ENCODE data around the gene MOSPD3.
A peak's percentile ranks its signal among the peaks of the same experiment; 100 is the strongest.

The MOSPD3 gene

DNA sequence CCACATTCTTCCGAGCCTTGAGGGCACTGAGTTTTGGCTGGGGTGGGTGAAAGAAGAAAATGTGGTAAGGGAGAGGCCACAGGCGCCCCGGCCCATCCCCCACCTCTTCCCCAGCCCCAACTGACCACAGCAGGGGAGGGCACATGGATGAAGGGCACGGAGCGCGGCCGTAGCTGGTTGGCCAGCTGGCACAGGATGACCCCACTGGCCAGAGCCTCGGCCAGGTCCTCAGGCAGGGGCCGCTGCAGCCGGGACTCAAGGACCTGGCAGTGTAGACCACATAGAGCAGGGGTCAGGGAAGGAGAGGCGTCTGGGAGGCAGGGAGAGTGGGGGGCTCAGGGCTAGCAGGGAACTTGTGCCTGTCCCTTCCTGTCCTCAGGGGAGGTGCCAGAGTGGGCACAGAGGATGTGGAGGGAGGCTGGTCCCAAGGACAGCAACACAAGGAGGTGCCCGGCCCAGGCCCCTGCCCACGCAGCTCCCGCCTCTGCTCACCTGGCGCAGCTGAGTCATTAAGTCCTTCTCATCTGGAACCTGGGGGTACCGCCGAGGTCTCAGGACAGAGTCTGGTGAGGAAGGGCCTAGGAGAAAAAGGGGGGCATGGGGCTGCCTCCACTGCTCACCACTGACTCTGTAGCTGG is 36.5 kb upstream of the MOSPD3 start:
- DNase-seq: no peak

DNA sequence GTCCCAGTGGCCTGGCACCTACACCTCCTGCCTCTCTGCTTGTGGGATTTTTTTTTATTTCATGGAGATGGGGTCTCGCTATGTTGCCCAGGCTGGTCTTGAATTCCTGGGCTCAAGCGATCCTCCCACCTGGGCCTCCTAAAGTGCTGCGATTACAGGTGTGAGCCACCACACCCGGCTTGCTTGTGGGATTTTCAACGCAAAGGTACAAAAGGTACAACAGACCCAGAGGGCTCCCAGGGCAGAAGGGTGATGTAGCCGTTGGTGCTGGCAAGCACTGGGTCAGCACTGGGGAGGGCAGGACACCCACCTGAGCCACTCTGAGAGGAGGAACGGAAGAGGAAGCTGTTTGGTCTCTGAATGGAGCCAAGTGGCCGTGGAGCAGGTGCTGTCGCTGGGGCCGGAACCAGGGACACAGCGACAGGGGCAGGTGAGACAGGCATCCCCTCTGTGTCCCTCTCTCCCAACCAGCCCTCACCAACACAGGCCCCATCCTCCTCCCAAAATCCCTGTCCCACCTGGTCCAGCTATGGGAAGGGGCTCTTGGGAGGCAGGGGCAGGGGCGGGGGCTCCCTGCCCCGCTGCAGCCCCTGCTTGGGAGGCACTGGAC is 35.9 kb upstream of the MOSPD3 start:
- no peak for DNase-seq

- no peak for DNase-seq
Measured at GRCh38 chr7:100577103-100577502, 35.2 kb upstream of the MOSPD3 start.

DNA sequence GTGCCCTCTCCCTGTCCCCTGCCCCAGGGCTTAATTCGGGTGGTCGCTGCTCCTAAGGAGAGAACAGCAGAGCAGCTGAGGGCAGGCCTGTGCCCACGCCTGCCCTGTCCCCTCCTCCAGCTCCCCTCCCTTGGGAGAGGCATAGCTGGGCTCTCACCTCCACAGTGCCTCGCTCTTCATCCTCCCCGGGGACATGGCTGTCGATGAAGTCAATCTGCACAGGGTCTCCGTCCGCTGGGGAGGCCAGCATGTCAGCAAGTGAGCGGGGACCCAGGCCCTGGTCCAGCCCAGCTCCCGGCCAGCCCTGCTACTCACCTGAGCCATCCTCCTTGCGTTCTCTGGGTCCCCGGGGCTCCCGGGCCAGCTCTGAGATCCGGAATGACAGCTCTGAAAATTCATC is 34.8 kb upstream of the MOSPD3 start:
- DNase-seq: no peak

- no peak for DNase-seq
Measured at GRCh38 chr7:100578246-100579183, 33.8 kb upstream of the MOSPD3 start.

DNA sequence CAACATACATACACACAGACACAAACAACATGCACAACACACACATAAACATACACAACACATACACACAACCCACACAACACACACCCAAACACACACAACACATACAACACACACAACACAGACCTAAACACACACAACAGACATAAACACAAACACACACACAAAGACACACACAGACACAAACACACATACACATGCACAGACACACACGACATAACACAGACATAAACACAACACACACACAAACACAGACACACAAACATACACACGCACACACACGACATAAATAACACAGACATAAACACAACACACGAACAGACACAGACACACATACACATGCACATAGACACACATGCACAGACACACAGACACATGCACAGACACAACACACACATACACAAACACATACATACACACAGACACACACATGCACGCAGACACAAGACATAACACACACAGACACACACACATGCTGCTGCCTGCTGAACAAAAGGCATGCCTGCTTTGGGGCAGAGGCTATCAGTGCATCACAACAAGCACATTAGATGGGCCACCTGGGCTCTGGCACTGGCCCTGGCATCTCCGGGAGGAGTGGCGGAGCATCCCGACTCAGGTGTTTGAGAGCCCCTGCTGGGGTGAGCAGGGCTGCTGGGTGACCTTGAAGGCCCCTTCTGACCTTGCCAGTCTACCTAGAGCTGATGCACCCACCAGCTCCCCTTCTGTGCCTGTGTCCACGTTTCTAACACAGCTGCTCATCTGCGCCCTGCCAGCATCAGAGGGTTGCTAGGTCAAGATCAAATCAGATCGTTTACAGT is 31.7 kb upstream of the MOSPD3 start:
- no peak for DNase-seq

DNA sequence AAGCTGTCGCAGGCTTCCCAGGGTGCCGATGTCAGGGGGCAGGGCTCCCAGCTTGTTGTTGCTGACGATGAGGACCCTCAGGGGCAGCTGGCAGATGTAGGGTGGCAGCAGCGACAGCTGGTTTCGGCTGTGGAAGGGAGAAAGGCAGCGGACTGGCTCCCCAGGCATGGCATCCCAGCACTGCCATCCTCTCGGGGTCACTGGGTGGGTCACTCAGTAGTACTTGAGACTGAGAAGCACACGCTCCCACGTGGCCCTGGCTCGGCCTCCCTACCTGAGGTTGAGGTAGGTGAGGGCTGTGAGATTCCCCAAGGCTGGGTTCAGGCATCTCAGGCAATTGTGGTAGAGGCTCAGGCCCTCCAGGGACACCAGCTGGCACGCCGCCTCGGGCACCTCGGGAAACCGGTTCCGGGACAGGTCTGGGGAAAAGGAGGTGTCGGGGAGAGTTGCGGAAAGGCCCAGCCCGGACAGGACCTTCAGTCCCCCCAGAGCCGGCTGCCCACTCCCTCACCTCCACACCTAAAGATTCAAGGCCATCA is 30.2 kb upstream of the MOSPD3 start:
- no peak for DNase-seq

GRCh38 chr7:100582650-100583049 is 29.7 kb upstream of the MOSPD3 start:
- no peak for DNase-seq

DNA sequence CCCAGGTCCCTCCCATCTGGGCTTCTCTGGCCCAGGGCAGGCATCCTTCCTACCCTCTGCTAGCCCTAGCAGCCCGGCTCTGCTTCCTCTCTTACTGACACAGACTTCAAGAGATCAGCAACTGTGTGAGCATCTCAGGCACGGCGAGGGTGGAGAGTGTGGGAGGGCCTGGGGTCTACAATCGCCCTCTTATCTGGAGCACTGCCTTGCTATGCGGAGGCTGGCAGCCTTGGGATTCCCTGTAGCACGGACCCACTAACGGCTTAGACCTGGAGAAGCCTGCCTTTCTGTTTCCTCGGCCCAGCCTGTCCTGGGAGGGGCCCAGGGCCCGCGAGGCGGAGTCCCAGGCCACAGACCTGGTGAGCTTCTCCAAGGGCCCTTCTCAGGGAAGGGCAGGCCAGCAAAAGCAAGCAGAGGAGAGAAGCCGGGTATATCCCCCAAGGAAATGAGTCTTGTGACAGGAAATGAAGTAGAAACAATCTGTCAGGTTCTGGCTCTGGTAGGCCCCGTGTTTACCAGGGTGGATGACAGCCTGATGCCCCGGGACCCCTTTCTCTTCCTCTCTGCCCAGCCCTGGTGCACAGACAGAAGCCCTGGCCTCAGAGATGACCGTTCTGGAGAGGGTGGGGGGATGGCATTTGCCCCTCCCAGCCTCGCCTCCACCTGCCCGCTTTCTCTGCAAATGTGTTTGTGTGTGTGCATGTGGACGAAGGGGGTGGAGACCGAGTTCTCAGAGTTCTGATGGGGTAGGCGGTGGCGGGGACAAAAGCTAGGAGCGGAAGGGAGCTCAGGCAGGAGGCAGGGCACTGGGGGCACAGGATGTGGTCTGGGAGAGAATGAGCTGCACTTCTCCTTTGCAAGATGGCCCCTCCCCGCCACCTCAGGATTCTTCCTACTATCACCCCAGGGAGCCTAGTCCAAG is 28.9 kb upstream of the MOSPD3 start:
- DNase-seq: no peak

- no peak for DNase-seq
Measured at GRCh38 chr7:100584054-100584682, 28.2 kb upstream of the MOSPD3 start.

DNA sequence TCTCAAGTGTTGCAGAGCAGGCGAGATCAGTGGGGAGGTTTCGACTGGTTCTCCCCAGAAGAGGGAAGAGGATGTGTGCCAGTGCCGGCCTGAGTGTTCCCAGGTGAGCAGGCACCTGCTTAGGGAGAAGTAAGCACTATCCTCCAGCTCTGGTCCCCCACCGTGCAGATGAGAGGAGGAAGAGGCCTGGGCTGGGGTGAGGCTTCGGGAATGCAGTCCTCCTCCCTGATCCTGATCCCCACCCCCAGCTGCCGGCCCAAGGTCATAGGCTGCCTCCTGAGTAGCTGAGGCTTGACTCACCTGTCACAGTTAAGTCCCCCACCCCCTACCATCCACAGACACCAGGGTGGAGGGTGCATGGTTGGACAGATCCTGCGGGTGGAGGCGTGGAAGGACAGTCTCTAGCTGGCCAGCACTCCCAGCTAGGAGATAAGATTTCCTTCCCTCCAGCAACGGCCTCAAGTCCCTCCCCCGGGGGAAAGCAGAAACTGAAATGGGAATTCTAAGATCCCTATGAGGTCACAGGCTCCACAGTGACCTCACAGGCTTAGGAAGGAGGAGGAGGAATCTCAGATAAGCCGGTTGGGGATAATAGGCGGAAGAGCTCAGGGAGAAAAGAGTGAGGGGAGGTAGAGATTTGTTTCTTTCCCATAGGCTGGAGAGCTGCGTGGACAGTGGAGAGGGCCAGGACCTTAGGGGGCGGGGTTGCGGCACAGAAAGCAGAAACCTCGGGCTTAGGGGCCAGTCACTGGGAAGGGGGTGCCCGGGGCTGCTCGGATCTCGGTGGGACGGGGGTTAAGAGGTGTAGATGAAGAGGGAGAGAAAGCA is 27.4 kb upstream of the MOSPD3 start:
- DNase-seq: no peak

GRCh38 chr7:100585511-100586265 is 26.7 kb upstream of the MOSPD3 start, which contains the start of gene LRCH4:
TSS of gene LRCH4 (minus strand) at chr7:100586129. CDS start at chr7:100586100, 29 bp downstream.
- DNase-seq: no peak

DNA sequence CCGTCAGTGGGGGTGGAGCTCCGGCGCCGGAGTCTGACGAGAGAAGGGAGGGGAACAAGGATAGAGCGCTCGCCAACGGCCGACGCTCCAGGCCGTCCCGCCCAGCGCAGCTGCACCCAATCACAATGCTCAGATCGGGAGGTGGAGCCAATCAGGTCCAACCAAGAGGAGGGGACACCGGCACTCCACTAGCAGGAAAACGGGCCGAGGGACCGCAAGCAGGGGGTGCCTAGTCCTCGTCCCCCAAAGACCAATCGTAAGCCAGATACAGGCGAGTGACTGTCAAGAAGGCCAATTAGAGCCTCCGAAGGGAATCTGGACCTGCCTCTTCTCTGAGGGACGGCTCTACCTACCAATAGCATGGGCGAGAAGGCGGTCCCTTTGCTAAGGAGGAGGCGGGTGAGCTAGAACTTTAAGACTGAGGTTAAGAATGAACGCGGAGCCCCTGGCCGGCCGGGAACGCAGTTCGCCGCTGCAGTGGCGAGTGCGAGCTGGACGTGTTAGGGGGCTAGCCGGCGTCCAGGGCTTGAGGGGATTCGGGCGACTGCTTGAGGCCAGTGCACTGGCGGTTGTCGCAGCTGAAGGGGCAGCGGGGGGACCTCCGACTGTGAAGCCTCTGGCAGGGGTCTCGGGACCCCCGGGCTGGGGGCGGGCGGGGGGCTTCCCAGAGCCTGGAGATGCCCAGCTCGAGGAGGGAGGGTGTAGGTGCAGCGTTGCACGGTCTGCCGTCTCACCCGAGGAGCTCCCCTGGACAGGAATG is 25.9 kb upstream of the MOSPD3 start, which contains the start of gene FBXO24:
FBXO24 (plus strand) TSS at position 63 of the 760 bp plus-strand sequence; CDS start at position 361, 298 bp downstream.
- peak; percentile 99 for DNase-seq

GRCh38 chr7:100588438-100588837 is 23.9 kb upstream of the MOSPD3 start:
- no peak for DNase-seq

DNA sequence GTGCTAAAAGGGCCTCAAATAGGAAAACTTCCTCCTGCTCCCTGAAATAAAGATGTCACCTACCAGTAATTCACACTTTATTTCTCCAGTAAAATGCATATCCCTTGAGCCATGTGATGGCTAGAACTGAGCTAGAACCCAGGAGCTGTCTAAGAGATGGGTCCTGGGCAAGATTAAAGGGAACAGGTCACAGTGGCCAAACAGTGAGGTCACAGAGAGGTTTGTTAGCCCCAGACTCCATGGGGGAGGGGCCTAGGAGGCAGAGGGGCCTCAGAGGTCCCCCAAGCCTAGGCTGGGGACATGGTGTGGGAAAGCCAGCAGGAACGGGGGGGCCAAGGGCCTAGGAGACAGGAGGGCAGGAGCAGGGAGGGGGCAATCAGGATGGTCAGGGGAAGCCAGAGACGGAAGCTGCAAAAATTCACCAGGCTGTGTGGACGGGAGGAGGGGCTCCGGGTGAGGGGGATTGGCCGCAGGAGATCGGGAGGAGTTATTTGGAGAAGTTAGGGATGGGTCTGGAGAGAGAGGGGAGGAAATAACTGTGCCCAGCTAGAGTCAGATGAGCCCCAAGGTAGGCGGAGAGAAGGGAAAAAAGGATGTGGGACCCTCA is 22.9 kb upstream of the MOSPD3 start:
- DNase-seq: no peak

DNA sequence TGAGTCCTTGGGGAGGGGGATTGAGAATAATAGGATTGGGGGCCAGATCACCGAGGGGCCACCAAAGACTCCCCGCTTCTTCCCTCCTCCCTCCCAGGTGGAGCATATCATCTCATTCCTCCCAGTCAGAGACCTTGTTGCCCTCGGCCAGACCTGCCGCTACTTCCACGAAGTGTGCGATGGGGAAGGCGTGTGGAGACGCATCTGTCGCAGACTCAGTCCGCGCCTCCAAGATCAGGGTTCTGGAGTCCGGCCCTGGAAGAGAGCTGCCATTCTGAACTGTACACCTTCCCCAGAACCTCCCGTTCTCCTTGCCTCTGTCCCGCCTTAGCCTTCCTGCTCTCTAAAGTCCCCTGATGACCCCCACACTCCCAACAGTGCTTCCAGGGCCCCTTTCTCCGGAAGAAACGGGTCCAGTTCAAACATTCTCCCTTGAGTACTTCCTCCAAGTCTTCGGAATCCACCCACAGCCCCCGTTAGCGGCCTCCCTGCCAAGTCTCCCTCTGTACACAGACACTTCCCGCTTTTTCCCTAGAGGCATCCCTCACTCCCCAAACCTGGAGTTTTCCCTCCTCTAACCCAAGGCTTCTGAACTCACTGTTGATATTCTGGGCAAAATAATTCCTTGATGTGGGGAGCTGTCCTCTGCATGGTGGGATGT is 22.1 kb upstream of the MOSPD3 start:
- DNase-seq: no peak

DNA sequence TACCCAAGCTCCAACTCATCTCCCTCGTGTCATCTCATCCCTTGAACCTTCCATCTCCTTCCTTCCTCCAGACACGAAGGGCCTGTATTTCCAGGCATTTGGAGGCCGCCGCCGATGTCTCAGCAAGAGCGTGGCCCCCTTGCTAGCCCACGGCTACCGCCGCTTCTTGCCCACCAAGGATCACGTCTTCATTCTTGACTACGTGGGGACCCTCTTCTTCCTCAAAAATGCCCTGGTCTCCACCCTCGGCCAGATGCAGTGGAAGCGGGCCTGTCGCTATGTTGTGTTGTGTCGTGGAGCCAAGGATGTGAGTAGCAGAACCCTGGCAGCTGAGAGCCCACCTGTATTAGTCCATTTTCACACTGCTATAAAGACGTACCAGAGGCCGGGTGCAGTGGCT is 20.7 kb upstream of the MOSPD3 start:
- DNase-seq: no peak
